GM12874 (cell line): ENCODE results near the gene SLC2A1.

Experiments used
- TF ChIP-seq, protein P1 (sequence below): IDR thresholded peaks from 2 replicates; pipeline ENCODE4 v1.5.1; 2011; ENCODE audit warnings: low read depth, mild to moderate bottlenecking, control low read depth, low read length, moderate library complexity; ENCODE audit not compliant: insufficient read depth

Gene SLC2A1

DNA sequence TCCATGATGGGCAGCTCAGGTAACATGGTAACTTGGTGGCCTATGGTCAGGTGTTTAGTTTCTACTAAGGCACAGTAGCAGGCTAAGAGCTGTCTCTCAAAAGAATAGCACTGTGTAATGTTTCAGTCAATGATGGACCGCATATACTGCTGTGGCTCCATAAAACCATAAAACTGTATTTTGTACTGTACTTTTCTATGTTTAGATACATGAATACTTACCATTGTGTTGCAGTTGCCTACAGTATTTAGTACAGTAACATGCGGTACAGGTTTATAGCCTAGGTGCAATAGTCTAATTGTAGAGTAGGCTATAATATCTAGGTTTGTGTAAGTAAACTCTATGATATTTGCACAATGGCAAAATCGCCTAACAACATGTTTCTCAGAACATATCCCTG, 50.6 kb downstream of the SLC2A1 start:
- TF ChIP-seq, protein P1, sequence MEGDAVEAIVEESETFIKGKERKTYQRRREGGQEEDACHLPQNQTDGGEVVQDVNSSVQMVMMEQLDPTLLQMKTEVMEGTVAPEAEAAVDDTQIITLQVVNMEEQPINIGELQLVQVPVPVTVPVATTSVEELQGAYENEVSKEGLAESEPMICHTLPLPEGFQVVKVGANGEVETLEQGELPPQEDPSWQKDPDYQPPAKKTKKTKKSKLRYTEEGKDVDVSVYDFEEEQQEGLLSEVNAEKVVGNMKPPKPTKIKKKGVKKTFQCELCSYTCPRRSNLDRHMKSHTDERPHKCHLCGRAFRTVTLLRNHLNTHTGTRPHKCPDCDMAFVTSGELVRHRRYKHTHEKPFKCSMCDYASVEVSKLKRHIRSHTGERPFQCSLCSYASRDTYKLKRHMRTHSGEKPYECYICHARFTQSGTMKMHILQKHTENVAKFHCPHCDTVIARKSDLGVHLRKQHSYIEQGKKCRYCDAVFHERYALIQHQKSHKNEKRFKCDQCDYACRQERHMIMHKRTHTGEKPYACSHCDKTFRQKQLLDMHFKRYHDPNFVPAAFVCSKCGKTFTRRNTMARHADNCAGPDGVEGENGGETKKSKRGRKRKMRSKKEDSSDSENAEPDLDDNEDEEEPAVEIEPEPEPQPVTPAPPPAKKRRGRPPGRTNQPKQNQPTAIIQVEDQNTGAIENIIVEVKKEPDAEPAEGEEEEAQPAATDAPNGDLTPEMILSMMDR = no peak

DNA sequence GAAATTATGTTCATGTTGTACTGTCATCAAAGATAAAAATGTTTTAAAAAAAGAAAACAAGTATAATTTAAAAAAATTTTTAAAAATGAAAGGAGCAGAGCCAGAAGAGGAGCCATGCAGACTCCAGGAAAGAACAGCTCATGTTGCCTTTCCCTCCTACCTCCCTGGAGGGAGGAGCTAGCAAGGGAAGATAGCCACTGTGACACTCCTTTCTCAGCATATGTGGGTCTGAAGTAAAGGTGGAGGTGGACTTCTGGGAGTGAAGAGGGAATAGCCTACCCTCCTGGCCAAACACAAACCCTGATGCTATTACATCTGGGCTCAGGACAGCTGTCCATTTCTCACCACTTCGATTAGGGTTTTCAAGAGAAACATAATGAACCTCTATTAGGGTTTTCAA, 54.2 kb downstream of the SLC2A1 start:
- TF ChIP-seq, protein P1 = no peak

DNA sequence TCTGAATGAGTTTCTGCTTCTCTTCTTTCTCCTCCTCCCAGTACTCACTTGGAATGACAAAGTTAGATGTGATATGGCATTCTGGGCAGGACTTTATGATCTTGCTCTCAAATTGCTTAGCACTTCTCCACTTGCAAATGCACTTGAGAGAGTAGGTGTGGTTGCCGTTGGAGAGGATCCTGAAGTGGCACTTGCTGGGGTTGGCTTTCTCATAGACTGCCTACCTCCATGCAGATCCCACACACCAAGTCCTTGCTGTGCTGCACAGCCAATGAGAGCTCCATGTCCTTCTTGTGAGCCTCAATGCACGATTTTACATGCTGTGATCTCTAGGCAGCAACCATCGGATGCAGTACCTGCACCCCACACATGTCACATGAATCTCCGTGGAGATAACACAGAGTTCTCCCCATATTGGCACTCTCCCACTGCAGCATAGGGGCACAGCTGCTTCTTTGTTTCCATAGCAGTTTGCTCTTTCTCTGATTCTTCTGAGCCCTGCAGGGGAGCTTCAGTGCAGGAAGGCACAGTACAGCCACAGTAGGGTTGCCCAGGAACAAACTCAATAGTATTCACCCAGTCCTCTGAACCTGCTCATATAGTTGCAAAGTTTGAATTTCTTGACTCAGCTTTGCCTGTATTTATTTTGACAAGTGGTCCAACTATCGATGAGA, 67.1 kb downstream of the SLC2A1 start:
- TF ChIP-seq, protein P1 = no peak

DNA sequence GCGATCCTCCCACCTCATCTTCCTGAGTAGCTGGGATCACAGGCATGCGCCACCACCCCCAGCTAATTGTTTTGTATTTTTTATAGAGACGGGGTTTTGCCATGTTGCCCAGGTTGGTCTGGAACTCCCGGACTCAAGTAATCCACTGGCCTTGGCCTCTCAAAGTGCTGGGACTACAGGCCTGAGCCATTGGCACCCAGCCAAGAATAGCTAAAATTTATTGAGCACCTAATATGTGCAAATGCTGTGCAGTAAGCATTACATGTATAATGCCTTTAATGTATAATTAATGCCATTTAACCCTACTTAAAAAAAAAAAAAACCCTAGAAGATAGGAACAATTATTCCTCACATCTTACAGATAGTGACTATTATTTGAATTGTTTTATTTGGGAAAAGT, 69.4 kb downstream of the SLC2A1 start:
- TF ChIP-seq, protein P1 = no peak

DNA sequence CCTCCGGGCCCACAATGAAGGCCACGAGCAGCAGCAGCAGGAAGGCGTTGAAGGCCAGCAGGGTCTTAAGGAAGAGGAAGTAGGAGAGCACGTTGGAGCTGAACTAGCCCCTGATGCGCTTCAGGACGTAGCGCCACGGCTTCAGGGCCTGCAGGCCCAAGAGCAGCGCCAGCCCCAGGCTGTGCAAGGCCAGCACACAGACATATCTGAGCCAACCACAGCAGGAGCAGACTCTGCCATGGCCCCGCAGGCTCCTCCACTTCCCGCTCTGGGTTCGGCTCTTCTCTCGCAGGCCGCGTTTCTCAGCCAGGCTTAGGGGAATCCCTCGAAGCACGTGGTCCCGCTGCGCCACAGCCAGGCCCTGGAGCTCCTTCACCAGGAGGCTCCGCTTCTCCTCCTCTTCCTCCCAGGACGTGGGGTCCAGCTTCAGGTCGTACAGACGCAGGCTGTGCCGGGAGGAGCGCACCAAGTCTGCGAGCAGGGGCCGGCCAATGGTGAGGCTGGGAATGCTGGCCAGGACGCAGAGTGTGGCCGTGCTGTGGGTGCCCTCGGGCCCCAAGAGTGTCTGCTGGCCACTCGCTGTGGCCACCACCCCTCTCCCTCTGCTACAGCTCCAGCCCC, 70.5 kb downstream of the SLC2A1 start:
- TF ChIP-seq, protein P1 = no peak

DNA sequence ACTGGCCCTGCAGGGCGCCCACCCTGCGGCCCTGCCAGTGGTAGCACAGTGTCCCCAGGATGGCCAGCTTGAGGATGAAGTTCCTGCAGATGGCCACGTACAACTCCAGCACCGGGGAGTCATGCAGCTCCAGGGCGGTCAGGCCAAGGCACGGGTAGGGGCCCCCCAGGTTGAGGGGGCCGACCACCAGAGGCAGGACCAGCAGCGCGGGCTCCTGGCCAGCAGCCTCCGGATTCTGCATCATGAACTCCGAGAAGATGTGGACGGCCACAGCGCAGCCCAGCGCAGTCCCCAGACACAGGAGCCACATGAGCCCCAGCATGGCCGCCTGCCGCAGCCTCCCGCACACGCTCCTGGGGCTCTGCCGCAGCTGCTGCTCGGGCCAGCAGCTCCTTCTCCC, 71.3 kb downstream of the SLC2A1 start:
- TF ChIP-seq, protein P1 = no peak

DNA sequence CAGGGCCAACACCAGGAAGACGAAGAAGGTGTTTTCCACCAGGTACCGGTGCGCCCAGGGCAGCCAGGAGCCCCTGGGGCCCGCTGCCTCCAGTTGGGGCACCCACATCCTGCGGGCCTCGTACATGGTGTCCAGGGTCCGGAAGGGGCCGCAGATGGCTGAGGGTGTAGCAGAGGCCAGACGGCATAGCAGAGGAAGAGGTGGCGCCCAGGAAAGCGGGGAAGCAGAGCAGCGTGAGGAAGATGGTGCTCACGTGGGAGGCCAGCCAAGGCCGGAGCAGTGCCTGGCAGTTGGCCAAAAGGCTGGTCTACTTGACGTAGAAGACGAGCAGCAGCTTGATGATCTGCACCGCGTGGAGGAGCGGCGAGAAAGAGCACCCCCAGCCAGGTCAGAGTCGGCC, 71.9 kb downstream of the SLC2A1 start:
- TF ChIP-seq, protein P1 = no peak
